Stimulated activated CD8-positive, alpha-beta memory T cell treated with anti-CD3 and anti-CD28 coated beads, Interleukin-15, amount 100 ng/mL, for 4 hours (primary cell): ENCODE measurements around the gene AFF3.

ENCODE experiments used
- DNase-seq, 2 donors: peaks; one replicate each; pipeline ENCODE4 v3.0.0-alpha.2; 2020; ENCODE audit warnings: low read depth in 2 of 2

The AFF3 gene

DNA sequence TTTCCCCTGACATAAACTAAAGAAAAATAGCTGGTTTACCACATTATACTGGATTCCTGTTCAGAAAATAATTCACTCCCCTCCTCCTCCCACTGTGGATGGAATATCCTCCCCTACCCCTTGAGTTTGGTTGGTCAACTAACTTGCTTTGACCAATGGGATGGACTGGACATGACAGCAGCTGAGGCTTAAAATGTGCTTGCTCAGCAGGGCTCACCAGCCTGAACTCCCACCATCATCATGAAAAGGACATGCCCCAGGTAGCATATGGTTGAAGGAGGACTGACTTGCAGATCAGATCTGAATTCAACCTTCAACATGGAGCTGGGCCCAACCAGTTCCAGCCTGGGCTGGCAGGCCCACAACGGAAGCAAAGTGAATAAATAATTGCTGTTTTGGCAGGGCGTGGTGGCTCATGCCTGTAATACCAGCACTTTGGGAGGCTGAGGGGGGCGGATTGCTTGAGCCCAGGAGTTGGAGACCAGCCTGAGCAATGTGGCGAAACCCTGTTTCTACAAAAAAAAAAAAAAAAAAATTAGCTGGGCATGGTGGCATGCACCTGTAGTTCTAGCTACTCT, 284.4 kb downstream of the AFF3 start:
- no peak for DNase-seq

DNA sequence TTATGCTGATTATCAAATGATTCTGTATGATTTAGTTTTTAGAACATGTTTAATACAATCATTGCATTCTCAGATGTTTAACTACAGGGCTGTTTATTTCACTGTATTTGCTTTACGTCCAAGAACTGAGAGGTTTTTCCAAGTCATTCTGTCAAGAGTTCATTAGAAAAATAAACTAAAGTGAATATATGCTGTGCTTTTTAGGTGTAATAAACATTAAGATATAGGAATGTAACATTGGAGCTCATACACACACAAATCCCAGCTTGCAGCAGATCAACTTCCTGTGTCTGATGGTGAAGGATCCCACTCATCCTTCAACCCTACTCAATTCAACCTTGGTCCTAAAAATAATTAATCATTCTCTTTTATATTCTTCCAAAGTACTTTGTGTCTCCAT, 285.0 kb downstream of the AFF3 start:
- DNase-seq: no peak

DNA sequence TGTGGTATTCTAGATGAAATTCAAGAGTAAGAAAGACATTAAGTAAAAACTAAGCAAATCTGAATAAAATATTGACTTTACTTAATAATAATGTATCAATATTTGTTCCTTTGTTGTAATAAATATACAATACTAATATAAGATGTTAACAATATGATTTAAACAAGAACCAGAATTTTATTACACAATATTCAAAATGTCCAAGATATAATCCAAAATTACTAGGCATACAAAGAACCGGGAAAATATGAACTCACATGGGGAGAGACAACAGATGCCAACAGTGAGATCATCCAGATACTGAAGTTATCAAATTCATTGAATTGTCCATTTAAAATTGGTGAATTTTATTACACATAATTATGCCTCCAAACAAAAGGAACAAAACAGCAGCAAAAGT, 286.3 kb downstream of the AFF3 start:
- DNase-seq: no peak

DNA sequence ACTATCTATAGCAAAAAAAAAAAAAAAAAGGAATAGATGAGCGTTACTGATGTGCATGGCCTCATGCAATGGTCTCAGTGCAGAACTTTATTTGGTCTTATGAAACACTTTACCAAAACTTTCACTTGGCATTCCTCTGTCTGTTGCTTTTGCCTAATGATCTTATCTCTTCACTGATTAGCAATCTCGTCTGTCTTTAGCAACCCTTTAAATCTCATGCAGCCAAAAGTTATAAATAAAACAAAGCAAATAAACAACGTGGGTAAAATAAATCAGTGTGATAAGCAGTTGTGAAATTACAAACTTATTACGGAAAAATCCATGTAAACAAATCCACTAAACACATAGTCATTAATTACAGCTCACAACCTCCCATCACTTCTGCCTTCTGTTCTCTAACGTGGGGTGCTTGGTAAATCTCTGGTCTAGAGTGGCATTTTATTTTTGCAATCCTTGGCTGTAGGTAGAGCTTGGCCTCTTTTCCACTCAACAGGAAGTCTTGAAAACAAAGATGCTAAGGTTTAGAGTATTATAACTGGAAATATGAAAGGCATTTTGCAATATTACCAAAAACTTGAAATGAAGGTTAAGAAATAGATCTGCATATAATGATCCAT, 288.0 kb downstream of the AFF3 start:
- no peak for DNase-seq

DNA sequence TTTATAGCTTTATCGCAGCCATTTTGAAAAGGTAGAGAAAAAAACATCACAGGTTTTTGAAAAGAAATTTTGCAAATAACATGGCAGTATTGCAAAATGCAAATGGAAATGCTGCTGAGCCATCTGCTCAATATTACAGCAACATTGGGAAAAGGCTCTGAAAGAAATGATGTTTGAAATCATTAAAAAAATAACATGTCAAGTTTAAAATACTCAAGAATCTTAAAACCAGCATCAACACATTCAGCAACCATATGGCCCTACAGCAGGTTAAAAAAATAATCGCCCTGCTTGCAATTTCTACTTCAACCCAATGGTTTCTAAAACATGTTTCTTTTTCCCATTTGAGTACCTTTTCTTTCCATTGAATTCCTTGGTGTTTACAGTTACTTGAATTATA, 289.4 kb downstream of the AFF3 start:
- DNase-seq: no peak

DNA sequence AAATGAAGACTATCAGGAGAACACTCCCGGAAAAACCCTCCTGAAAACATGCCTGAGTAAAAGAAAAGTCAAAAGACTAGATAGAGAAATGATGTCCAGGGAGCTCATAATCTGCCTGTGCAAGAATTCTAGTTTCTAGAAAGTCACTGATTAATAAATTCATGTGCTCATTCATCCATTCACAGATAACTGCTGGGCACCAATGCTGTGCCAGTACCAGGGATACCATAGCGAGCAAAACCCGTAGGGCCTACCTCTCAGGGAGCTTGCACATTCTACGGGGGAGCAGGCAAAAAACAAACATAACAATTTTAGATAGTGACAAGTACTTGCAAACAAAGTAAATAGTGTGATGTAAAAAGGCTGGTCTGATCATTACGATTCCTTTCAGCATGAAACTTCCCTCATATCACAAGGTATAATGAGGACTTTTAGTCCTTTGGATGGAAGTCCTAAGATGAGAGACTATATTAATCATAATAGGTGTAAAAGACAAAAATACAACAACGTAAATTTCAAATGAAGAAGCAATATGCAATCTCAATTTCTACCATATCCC, 289.9 kb downstream of the AFF3 start:
- no peak for DNase-seq

DNA sequence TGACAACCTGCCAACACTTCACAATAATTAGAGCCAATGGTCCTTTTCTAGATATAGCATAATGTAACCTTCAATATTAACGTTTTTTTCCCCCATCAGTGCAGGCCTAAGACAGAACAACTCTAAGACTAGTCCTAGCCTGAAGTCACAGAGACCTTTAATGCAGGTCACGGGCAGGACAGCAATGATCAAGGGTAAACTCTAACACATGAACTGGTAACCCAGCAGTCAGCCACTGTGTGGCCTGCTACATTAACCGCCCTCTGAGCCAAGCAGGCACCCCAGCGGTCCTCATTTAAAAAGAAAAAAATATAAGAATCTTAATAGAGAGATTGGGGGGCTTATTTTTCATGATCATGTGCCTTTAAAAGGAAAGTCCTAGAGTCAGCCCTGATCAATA, 290.6 kb downstream of the AFF3 start:
- DNase-seq: no peak

DNA sequence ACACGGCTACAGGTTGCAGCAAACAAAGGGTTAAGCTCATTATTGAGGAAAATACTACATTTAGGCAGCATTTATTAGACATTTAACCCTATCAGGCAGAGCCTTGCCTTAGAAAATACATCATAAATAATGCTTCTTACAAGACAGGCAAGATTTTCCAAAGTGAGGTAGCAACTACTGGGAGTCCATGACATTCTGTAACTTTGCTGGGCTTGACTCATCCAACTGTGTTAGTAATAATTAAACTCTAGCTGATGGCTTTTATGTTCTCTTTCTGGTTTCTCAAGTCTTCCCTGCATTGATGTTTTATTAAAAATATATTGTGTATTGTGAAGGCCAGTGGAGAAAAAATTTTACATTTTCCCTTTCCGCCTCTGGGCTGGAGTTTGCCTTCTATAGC, 291.3 kb downstream of the AFF3 start:
- no peak for DNase-seq

DNA sequence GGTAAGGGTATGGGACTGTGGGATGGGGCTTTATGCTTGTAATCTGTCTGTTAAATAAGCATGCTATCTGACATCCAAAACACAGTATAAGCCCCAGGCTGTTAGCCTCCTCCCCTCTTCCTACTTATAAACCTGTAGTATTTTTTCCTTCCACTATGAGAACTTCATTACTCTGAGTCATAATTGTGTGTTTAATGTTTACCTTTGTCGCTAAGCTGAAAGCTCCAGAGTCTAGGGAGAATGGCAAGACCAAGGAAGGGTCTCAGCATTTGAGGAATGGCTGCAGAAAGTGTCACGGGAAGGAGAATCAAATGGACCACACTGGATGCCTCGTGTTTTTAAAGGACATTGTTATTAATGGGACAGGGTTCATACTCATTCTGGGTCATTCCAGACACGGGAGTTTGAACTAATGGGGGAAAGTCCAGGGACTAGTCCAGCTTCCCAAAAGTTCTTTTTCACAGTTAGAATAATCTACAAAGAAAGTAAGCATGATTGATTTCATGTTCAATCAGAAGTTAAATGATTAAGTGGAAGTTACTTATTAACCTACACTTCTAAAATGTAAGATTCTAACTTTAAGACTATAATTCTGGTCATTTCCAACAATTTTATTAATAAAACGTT, 292.2 kb downstream of the AFF3 start:
- no peak for DNase-seq

DNA sequence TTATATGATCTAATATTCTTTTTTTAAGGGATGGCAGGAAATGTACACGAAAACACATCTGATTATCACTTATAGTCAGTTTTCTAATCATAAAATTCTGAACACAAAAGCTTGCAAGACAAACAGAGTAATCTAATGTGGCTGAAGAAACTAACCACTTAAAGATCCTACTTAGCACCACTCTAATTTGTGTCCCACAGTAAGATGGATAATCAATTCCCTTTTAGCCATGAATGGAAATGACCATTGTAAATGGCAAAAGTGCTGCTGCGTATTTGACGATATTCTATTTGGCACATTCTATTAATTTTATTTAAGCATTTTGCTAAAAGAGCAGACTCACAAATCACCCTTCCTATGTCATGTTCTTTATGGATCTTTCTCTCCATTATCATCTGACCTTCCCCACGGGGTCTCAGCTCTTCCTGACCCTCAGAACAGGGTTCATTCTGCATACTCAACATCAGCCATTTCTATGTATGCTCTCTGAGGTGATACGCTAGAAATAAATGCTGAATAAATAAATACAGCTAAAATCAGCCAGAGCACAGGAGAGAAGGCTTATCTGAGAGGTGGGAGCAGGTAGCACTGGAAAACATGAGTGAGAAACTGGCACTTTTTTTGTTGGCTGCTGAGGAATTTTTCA, 295.8 kb downstream of the AFF3 start:
- no peak for DNase-seq

DNA sequence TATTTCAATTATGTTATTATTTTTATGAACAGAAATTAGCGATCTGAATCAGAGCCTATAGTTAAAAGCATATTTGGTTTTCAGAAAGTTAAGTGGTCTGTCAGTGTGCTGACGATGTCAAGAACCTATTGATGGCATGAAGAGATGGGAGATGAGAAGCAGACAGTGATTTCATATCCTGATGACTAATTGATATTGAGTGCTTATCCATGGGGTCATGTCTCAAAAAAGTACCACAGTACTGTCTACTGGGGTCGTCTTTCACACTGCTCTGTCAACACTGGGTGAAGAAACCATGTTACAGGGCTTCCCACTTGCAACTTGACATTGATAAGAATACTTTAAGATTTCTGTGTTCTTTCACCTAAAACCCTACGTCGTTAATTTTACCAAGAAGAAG, 297.1 kb downstream of the AFF3 start:
- DNase-seq: no peak

DNA sequence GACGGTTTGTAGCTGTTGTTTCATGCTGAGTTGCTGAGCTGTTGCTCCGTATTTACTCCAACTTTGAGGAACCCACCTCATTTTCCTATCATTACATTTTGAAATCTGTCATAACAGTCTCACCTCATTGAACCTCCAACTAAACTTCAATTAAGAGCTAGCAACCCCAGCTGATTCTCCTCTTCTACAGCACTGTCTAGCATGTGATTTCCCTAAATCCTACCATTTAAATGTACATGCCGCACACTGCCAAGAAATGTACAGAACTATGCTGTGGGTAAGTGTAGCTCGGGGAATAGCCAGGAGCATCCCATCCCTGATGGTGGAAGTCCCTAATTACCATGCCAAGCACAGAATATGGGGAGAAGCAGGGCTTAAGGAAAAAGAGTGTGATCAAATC, 299.9 kb downstream of the AFF3 start:
- DNase-seq: no peak

DNA sequence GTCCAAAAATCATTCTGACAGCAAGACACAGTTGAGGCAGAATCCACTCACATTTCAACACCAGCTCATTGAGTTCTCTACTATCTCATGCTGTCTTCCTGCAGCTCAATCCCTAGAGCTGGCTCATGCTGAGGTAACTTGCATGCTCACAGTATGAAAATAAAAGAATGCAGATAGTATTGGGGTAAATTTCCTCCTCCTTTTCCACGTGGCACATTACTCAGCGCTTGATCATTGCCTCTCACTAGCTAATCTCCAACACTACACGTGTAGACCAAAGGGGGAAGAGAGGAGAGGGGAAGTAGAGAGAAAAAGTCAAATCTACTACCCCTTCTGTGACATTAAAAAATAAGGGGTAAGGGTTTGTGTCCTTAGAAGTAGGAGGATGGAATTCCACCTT, 300.6 kb downstream of the AFF3 start:
- no peak for DNase-seq

DNA sequence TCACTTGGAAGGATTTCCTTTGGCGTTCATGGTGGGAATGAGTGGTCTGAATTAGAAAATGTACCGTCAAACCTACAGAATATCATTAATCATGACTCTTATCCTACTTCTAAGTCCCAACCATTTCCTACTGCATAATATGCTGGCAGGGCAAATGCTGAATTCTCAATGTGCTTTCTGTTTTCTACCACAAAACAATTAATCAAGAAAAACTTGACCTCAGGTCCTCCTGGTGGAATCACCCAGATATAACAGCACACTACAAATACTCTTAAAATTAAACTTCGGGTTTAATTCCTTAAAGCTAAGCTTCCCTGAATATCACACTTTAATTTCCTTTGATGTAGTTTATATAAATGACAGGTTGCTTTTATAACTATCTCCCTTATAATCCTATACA, 301.6 kb downstream of the AFF3 start:
- DNase-seq: no peak

DNA sequence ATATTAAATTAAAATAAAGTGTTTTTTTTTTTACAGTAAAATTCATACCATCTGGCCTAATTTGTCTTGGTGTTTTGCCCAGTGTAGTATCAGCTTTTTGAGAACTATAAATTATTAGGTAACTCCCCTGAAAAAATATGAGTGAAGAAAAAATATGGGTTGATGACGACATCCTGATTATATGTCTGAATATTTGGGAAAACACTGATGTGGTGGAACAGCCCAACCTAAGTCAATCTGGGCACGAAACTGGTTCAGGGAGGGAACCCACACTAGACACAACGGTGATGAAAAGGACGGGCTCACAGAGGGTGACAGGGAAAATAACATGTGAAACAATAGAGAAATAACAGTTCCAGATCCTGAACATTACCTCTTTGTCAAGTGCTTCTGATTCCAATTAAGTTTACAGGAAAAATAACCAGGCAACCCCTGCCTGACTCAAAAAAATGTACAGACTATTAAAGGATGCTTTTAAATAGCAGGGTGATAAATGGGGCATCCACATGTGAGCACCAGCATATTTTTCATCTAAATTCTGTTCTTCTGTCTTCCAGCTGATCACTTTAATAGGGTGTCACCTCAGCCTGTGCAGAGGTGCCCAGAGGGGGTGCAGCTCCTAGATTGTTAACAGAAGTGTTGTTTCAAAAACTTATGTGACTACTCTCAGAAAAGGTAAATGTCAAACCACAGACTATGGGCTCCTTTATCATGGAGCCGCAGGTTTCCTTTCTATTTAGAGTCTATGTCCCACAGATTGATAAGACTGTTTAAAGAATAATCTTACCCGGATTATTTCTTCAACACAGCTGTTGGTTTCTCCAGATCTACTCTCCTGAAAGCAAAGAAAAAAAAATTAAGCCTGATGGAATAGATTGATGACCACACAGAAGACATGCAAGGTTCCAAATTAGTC, 305.4 kb downstream of the AFF3 start:
- DNase-seq: no peak

DNA sequence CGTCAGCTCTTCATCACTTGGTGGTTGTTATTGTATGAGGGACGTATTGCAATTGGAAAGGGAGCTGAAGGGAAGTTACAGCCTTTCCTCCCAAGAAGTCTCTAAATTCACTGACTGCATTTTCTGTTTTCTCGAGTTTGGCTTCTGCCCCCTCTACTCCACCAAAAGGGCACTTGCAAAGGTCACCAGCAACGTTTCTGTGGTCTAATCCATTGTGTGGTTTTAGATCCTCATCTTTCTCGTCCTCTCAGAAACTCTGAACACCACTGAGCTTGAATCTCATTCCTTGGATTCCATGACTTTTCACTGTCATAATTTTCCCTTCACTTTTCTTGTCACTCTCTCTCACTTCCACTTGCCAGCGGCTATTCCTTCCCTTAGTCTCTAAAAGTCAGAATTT, 308.0 kb downstream of the AFF3 start:
- no peak for DNase-seq

DNA sequence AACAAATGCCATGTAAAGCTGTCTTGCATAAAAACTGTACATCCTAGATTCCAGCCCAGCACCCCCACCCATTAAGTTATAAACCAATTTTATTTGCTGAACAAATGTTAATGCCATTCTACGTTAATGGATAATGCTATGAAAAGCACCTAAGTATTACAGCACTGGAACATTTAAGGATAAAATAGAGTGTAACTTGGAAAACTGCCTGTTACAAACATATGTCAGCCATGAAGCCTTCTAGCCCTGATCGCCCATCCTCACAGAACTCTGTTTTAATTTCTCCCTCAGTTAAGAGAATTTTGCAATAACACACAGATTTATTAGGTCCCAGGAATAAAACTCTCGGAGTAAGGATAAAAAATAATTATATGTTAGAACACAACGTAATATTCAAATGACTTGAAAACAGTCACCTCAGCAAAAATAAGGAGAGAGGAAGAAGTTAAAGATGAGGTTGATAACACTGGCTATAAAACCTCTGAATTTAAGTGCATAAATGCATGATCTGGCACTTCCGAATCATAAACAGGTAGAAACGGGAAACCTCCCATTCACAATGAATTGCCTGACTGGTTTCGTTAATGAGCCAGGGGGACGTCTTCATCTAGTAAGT, 308.7 kb downstream of the AFF3 start:
- no peak for DNase-seq

DNA sequence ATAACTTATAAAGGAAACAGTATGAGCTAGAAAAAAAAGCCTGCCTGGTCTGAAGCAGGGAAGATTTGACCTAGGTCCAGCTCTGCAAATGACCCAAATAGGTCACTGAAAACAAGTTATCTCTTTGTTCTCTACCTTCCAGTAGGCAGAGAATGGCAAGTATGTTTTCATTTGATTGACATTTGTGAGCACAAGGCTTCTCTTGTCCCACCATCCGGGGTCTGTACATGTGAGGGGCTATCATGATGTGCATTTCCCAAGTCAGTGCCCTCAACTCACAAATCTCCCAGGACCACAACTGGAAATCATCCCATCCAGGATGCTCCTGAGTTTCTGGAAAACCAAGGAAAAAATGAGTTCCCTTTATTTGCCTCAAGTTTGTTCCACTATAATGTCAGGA, 309.5 kb downstream of the AFF3 start:
- DNase-seq: no peak

DNA sequence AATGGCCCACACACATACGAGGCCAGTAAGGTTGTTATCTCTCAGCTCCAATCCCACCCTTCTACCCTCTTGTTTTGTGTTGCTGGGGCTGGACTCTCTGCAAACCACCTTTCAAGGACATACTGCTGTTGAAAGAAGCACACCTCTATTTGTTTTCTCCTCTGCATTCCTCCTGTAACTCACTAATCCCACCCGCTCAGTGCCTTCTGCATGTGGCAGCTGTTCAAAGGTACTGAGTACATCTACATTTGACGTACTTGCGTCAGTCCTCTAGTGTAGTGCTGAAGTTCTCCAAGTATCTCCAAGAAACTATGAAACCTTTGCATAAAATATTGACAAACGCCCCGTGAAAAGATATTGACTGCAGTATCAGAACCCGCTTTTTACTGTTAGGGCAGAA, 310.6 kb downstream of the AFF3 start:
- DNase-seq: no peak

DNA sequence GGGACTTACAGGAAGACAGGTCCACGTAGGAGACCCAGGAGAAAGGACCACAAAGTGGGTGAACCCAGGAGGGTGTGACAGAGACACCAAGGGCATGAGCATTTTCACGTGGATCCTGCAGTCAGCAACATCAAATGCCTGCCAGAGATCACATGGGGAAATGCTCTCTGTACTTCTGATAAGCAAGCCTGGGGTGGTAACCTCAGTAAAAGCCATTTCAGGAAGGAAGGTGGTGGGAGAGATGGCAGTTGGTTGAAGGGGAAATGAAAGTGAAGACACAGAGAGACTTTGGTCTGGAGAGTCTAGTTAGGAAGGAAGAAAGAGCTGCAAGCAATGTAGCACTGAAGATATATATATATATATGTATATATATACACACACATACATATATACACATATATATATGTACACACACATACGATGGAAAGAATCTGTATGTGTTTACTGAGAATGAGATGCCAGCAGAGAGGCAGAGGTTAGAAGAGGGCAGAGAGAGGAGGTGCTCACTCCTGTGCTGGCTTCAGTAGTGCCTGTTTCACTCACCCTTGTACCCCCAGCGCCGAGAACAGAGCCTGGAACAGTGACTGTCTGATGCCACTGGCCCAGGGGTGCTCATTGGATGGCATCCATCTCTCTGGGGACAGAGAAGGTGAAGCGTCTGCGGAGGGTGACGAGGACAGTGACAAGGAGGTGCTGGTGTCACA, 314.9 kb downstream of the AFF3 start:
- no peak for DNase-seq

DNA sequence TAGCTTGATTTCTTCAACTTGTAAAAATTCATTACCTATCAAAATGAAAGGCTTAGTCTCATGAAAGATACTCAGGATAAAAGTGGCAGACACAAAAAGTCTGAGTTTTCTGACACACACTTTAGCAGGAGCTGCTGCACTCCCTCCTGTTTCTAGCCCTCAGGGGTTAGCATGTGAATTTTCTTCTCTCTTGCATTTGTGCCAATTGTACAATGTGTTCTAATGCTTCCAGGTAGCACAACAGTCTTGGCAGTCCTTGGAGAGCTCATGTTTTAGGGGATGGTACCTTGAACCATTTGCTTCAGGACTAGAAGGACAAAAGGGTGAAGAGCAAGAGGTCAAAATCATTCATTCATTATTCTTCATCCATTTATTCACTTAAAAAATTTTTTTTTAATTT, 316.8 kb downstream of the AFF3 start:
- DNase-seq: no peak
